ENCODE results near the gene GBE1. TPM values are rescaled to one million over a fixed set of nuclear protein-coding genes. Genes with fewer than 3 reads are reported as not detected.

GBE1 gene
- total and polyA plus RNA-seq, 10 of the 15 experiments (the other 5 are each of a cell fraction or from before 2014, with no cell fraction given) = 21.4 to 62.2 (median 41.5) TPM

DNA sequence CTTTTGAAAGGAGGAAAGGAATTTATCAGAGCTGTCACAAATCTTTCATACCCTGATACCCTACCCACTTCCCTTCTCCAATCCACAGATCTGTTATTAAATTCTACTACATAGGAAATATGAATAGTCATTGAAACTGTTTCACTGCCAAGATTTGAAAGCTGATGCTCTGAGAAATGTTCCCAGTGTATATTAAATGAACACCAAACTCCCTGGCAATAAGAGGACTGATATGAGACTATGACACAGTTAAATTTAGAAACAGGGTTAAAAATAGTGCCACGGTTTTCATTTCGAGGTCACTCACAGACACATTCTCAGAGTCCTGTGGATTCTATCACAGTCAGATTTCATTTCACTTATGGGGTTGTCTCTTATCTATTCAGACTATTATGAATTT, 27.2 kb upstream of the GBE1 start (continued):
- TF ChIP-seq ZBTB11 (CRISPR knock-in tag; IDR thresholded peaks at IDR 0.05) (no peak), PBX3 (IDR thresholded peaks at IDR 0.05; ENCODE audit: insufficient replicate concordance, low read depth, low read length) (no peak), POU2F2 (IDR thresholded peaks at IDR 0.05; ENCODE audit: borderline replicate concordance, low read depth, low read length) (no peak), IKZF2 (IDR thresholded peaks at IDR 0.05) (peak in 1 of 2 experiments; percentile 14; a peak in 1 of 4 replicates), ZNF207 (IDR thresholded peaks at IDR 0.05; ENCODE audit: borderline replicate concordance) (no peak), MTA3 (IDR thresholded peaks at IDR 0.05; ENCODE audit: borderline replicate concordance, low read length) (0 out of 2 replicates have a peak, but pooled peaks have one; percentile 34), ZNF592 (IDR thresholded peaks at IDR 0.05) (no peak), BMI1 (IDR thresholded peaks at IDR 0.05; ENCODE audit: borderline replicate concordance) (no peak), ELK1 (IDR thresholded peaks at IDR 0.05; ENCODE audit: low read depth, low read length) (no peak), DPF2 (IDR thresholded peaks at IDR 0.05) (no peak), TCF12 (IDR thresholded peaks at IDR 0.05; ENCODE audit: low read depth, low read length) (0 out of 2 replicates have a peak, but pooled peaks have one; percentile 13), CHD2 (IDR thresholded peaks at IDR 0.05; ENCODE audit: borderline replicate concordance, low read depth, low read length) (no peak), KAT2A (conservative IDR thresholded peaks at IDR 0.05; ENCODE audit: control insufficient read depth, low read depth, low read length) (no peak)
- TF ChIP-seq, protein P1, sequence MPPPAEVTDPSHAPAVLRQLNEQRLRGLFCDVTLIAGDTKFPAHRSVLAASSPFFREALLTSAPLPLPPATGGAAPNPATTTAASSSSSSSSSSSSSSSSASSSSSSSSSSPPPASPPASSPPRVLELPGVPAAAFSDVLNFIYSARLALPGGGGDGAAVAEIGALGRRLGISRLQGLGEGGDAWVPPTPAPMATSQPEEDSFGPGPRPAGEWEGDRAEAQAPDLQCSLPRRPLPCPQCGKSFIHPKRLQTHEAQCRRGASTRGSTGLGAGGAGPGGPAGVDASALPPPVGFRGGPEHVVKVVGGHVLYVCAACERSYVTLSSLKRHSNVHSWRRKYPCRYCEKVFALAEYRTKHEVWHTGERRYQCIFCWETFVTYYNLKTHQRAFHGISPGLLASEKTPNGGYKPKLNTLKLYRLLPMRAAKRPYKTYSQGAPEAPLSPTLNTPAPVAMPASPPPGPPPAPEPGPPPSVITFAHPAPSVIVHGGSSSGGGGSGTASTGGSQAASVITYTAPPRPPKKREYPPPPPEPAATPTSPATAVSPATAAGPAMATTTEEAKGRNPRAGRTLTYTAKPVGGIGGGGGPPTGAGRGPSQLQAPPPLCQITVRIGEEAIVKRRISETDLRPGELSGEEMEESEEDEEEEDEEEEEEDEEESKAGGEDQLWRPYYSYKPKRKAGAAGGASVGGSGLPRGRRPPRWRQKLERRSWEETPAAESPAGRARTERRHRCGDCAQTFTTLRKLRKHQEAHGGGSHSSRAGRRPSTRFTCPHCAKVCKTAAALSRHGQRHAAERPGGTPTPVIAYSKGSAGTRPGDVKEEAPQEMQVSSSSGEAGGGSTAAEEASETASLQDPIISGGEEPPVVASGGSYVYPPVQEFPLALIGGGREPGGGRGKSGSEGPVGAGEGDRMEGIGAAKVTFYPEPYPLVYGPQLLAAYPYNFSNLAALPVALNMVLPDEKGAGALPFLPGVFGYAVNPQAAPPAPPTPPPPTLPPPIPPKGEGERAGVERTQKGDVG (CRISPR knock-in tag; IDR thresholded peaks at IDR 0.05) = no peak
- TF ChIP-seq, protein P2, sequence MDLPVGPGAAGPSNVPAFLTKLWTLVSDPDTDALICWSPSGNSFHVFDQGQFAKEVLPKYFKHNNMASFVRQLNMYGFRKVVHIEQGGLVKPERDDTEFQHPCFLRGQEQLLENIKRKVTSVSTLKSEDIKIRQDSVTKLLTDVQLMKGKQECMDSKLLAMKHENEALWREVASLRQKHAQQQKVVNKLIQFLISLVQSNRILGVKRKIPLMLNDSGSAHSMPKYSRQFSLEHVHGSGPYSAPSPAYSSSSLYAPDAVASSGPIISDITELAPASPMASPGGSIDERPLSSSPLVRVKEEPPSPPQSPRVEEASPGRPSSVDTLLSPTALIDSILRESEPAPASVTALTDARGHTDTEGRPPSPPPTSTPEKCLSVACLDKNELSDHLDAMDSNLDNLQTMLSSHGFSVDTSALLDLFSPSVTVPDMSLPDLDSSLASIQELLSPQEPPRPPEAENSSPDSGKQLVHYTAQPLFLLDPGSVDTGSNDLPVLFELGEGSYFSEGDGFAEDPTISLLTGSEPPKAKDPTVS (IDR thresholded peaks at IDR 0.05; ENCODE audit: low read depth, low read length) = no peak
